Retinal pigment epithelial cell (primary cell): ENCODE measurements around the gene AVPI1.

ENCODE experiments used
- DNase-seq: peaks from one replicate; pipeline ENCODE4 v3.0.0-alpha.2; 2010; ENCODE audit warnings: low read depth
- H3K4me3 ChIP-seq: 2 replicates; pipeline ENCODE4 v1.5.1; 2011; ENCODE audit warnings: mild to moderate bottlenecking, low read length, control low read depth, moderate library complexity
- TF ChIP-seq, protein P1 (sequence below): conservative IDR thresholded peaks from 2 replicates; pipeline ENCODE4 v1.5.1; 2011; ENCODE audit warnings: low read depth, low read length, control low read depth, inconsistent platforms

Gene AVPI1

DNA sequence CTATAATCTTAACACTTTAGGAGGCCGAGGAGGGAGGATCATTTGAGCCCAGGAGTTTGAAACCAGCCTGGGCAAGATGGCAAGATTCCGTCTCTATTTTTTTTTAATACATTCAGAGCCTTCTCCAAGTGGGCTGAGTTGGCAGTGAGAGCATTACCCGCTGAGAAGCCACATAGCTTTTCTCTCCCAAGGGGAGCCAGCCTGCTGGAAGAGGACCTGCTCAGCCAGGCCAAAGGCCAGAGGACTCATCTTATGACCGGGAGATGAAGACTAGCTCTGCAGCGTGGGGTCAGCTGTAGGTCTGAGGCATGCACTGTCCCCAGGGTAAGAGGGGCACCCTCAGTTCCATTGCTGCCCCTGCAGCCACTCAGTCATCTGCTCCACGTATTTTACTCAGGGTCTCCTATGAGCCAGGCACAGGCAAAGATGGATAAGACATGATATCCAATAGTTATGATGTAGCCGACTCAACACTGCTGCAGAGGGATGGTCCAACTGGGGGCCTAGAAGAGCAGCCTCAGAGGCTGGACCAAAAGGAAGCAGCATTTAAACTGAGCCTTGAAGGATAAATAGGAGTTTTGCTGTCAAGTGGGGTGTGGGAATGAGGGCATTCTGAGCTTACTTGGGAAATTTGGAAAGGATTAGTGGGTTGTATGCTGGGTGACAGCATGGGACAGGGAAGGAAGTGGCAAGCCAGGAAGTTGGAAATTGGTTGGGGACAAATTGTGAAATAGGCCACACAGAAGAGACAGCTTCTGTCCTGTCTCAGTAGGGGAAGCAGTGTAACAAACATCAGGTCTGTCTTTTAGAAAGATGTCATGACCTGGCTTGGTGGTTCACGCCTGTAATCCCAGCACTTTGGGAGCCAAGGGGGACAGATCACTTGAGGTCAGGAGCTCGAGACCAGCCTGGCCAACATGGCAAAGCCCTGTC, 24.9 kb upstream of the AVPI1 start:
- no peak overlapping the region for H3K4me3 ChIP-seq
- no peak for DNase-seq
- TF ChIP-seq, protein P1, sequence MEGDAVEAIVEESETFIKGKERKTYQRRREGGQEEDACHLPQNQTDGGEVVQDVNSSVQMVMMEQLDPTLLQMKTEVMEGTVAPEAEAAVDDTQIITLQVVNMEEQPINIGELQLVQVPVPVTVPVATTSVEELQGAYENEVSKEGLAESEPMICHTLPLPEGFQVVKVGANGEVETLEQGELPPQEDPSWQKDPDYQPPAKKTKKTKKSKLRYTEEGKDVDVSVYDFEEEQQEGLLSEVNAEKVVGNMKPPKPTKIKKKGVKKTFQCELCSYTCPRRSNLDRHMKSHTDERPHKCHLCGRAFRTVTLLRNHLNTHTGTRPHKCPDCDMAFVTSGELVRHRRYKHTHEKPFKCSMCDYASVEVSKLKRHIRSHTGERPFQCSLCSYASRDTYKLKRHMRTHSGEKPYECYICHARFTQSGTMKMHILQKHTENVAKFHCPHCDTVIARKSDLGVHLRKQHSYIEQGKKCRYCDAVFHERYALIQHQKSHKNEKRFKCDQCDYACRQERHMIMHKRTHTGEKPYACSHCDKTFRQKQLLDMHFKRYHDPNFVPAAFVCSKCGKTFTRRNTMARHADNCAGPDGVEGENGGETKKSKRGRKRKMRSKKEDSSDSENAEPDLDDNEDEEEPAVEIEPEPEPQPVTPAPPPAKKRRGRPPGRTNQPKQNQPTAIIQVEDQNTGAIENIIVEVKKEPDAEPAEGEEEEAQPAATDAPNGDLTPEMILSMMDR = no peak

DNA sequence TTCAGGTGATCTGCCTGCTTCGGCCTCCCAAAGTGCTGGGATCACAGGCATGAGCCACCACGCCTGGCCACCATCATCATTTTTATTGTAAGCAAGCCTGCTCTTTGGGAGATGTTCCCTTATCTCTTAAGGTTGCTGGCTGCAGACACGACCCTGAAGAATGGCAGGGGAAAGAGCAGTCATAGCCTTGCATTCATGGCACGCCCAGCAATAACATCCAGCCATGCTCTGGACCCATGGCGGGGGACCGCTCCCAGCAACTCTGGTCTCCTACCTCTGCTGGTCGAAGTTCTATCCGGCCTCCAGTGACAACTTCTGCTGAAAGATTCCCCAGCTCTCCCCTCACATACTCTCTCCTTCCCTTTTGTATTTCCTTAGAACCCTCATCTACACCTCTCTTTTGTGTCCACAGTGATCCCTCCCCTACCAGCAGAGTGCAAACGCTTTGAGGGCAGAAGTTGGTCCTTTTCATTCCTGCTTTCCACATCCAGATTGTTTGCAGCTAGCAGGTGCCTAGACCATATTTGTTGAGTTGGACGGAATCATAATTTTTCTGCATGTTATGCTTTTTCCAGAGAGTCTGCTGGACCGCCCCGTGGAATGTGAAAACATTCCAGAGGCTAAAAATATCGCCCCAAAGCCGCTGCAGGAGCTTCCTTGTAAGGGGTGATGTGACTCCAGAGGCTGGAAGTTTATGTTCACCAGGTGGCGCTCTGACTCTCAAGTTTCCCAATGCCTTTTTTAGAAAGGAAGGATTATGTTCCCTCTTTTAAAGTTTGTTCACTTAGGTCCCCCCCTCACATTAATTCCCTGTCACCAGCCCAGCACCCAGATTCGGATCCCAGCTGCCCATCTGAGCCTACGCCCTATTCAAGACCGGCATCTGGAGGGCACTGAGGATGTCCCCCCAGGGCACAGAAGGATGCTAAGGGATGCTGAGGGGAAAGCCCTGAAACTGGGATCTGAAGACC, 22.2 kb upstream of the AVPI1 start:
- no peak overlapping the region for H3K4me3 ChIP-seq
- TF ChIP-seq, protein P1 = peak; percentile 81
- DNase-seq = no peak

DNA sequence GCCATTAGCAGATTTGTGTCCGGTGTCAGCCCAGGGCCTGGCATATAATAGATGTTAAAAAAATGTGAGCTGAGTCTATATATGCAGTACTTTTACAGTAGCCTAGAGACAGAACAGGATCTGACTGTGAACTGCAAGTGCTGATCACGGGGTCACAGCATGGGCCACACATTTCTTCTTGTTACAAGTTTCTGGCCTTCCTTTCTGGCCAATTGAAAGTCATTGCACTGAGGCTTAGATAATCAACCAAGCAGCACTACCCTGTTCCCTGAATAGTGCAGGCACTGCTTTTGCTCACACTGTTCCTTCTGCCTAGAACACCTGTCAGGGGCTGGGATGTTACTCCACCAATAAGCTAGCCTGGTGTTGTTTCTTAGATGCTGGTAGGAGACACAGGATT, 21.1 kb upstream of the AVPI1 start:
- H3K4me3 ChIP-seq = no peak overlapping the region
- TF ChIP-seq, protein P1 = no peak
- no peak for DNase-seq

DNA sequence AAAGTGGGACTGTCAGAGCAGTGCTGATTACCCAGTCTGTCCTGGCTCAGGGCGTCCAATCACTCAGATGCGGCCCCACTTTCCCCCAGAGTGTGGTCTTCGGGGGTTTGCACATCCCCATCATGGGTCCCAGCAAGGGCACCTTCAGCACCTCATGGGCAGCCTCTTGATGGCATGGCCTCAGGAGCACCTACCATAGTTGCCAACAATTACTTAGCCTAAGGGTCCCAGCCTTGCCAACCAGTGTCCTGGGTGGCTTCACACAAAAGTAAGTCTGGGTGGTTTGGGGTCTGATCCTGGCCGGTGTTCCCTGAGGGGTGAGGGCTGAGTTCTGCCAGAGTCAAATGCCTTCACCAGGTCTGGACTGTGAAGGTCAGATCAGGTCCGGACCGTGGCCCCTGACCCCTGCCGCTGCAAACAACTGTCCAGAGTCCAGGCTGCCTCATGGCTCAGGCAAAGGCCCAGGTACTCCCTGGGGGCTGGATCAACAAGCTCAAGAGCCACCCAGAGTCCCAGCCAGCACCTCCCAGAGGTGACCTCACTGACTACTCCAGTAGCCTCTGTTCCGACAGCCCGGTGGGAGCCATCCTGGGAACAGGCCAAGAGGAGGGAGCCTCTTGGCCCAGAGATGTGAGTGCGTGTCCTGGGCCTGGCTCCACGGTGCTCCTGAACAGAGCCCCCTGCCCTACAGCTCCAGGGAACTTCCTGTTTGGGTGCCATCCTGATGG, 20.3 kb upstream of the AVPI1 start:
- no peak for DNase-seq
- H3K4me3 ChIP-seq = no peak overlapping the region
- TF ChIP-seq, protein P1 = no peak

DNA sequence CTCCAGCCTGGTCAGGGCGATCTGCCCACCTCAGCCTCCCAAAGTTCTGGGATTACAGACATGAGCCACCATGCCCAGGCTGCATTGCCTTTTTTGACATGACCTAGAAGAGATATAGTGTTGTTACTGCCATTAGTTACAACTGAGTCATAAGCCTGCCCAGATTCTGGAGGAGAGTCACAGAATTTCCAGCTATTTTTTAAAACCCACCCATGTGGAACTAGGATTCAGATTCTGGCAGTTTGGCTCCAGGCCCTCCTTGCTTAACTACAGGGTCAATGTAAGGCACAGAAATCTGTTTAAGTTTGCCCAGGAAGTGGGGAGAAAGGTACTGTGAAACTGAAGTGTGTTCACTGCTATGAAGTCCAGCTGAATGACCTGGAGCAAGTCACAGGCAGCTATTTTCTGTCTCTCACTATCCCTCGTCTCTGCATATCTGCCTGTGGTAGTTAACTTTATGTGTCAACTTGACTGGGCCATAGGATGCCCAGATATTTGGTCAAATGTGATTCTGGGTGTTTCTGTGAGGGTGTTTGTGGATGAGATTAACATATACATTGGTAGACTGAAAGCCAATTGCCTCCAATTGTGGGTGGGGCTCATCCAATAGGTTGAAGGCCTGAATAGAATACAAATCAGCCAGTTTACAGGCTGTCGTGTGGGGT, 18.1 kb upstream of the AVPI1 start:
- TF ChIP-seq, protein P1 = no peak
- no peak for DNase-seq
- no peak overlapping the region for H3K4me3 ChIP-seq

DNA sequence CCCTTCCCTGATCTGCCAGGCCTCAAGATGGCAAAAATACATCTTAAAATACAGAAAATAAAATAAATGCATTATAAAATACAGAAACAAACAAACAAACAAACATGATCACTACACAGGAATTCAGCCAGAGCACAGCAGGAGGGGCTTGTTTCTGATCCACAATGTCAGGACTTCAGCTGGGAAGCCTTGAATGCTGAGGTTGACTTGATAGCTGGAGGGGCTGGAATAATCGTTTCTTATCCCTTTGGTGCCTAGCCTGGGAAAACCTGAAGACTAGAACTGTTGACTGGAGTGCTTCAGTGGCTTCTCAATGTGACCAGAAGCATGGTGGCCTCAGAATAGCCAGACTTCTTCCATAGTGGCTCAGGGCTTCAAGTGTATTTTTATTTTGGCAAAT, 17.3 kb upstream of the AVPI1 start:
- no peak overlapping the region for H3K4me3 ChIP-seq
- TF ChIP-seq, protein P1 = no peak
- no peak for DNase-seq
